SK-N-SH treated with all-trans-retinoic acid at 6 μM for 48 hours (cell line): ENCODE data around the gene SETMAR.

ENCODE experiments used
- ARNTL ChIP-seq: fragments of 450-650 bp; formaldehyde crosslinking; IDR thresholded peaks from 2 replicates; pipeline ENCODE4 v1.5.0; 2020; ENCODE audit warnings: low read depth, mild to moderate bottlenecking, moderate library complexity, borderline replicate concordance
- CREB5 ChIP-seq: fragments of 250-450 bp; sonication (Bioruptor Pico); IDR thresholded peaks from 2 replicates; pipeline ENCODE4 v1.5.1; 2020; ENCODE audit warnings: low read depth, mild to moderate bottlenecking, moderate library complexity
- CSDC2 ChIP-seq: fragments of 250-450 bp; sonication (Bioruptor Pico); IDR thresholded peaks from 2 replicates; pipeline ENCODE4 v1.5.0; 2020; ENCODE audit warnings: mild to moderate bottlenecking, moderate library complexity
- GLIS3 ChIP-seq: fragments of 250-450 bp; sonication (Bioruptor Pico); IDR thresholded peaks from 2 replicates; pipeline ENCODE4 v1.5.0; 2020; ENCODE audit warnings: mild to moderate bottlenecking, moderate library complexity
- ISL1 ChIP-seq: fragments of 250-450 bp; sonication (Bioruptor Pico); IDR thresholded peaks from 2 replicates; pipeline ENCODE4 v2.1.2; 2022; ENCODE audit warnings: mild to moderate bottlenecking, moderate library complexity
- PATZ1 ChIP-seq: fragments of 250-450 bp; sonication (Bioruptor Pico); IDR thresholded peaks from 2 replicates; pipeline ENCODE4 v1.8.0; 2020; ENCODE audit warnings: mild to moderate bottlenecking, moderate library complexity, borderline replicate concordance
- POU6F1 ChIP-seq: fragments of 250-450 bp; sonication (Bioruptor Pico); IDR thresholded peaks from 2 replicates; pipeline ENCODE4 v1.8.0; 2021; ENCODE audit warnings: low read depth, mild to moderate bottlenecking, moderate library complexity, borderline replicate concordance
- ZFP3 ChIP-seq: fragments of 250-450 bp; sonication (Bioruptor Pico); IDR thresholded peaks from 2 replicates; pipeline ENCODE4 v1.5.0; 2020; ENCODE audit warnings: mild to moderate bottlenecking, moderate library complexity
- ZFP30 ChIP-seq: fragments of 450-650 bp; formaldehyde crosslinking; IDR thresholded peaks from 2 replicates; pipeline ENCODE4 v1.5.0; 2022; ENCODE audit warnings: mild to moderate bottlenecking, moderate library complexity

- TF ChIP-seq ISL1 = no peak
- no peak for TF ChIP-seq ARNTL (CRISPR knock-in tag)
- TF ChIP-seq CSDC2 (CRISPR knock-in tag) = no peak
- no peak for TF ChIP-seq POU6F1 (CRISPR knock-in tag)
- no peak for TF ChIP-seq CREB5
- no peak for TF ChIP-seq ZFP3 (CRISPR knock-in tag)
- TF ChIP-seq GLIS3 (CRISPR knock-in tag) = no peak
- TF ChIP-seq ZFP30 (CRISPR knock-in tag) = no peak
- TF ChIP-seq PATZ1 (CRISPR knock-in tag) = no peak
Measured at GRCh38 chr3:4314688-4315087, 11.5 kb downstream of the SETMAR start.
